GM19043 (cell line): ENCODE results near the gene PNPO.
"Not testable (repeated sequence)": the region's sequence is repeated elsewhere in the genome, so short reads cannot be mapped to it uniquely, and the experiment has no call there.

ENCODE experiments used
- ATAC-seq: cut with Tn5 transposase; IDR thresholded peaks from one replicate; pipeline ENCODE4 v1.9.1; 2021; ENCODE audit warnings: low read depth; ENCODE audit not compliant: unreplicated experiment

PNPO gene

DNA sequence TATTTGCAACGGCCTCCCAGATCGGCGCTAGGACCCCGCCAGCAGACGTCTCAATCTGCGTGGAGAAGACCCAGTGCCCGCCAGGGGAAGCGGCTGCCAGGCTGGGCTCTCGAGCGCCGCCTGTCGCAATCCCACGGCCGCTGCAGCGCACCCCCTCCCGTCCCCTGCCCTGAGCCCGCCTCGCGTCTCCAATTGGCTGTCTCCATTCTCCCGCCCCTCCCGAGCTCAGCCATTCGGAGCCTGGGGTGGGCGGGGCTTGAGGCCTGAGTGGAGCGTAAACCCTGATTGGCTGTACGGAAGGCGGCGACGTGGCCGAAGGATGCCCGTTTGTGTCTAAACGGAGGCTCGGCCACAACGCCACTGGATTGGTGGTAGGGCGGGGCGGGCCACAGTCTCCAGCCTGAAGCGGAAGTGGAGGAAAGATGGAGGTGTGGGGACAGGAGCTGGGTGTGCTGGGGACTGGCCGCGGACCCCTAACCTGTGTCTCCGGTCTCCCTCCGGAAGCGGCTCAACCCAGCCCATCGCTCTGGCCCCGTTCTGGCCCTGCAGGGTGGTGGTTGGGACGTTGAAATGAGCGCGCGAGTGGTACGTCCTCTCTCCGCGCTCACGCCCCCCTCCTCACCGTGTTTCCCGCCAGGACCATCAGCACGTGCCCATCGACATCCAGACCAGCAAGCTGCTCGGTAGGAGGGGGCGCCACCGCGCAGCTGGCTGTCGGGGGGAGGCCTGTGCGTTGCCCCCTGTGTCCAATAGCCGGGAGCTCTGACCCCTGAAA, 29.5 kb downstream of the PNPO start, which contains the start of gene CDK5RAP3:
Gene CDK5RAP3 (plus strand): TSS at position 389 of the 775 bp plus-strand sequence. CDS start 34 bp downstream, at position 423.
- peak; percentile 94 for ATAC-seq

DNA sequence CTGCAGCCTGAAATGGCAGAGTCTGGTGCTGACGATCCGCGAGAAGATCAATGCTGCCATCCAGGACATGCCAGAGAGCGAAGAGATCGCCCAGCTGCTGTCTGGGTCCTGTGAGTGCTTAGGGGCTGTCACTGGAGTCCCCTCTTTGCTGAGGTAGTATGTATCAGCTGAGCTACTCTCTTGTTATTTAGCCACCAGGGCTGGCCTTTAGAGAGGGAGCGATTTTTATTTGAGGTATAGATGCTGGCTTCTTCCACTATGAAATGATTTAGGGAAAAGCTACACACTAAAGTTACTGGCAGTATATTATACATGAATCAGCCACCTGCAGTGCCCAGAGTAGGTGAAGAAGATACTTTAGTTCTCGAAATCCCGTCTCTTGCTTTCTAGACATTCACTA, 32.2 kb downstream of the PNPO start:
- ATAC-seq = no peak

DNA sequence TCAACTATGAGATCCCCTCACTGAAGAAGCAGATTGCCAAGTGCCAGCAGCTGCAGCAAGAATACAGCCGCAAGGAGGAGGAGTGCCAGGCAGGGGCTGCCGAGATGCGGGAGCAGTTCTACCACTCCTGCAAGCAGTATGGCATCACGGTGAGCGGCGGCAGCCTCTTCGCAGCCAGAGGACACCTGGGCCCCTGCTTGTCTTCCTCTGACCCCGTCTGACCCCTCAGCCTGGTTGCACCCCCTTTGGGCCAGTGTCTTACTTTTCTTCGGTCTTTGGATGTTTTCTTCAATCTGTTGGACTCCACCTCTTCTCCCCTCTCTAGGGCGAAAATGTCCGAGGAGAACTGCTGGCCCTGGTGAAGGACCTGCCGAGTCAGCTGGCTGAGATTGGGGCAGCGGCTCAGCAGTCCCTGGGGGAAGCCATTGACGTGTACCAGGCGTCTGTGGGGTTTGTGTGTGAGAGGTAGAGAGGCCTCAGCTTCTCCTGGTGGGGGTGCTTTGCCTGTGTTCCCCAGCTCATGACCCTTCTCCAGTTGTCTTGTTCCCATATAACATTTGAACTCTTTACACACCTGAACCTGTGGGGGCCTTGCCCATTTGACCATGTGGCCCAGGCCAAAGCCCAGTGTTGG, 33.9 kb downstream of the PNPO start:
- no peak for ATAC-seq

DNA sequence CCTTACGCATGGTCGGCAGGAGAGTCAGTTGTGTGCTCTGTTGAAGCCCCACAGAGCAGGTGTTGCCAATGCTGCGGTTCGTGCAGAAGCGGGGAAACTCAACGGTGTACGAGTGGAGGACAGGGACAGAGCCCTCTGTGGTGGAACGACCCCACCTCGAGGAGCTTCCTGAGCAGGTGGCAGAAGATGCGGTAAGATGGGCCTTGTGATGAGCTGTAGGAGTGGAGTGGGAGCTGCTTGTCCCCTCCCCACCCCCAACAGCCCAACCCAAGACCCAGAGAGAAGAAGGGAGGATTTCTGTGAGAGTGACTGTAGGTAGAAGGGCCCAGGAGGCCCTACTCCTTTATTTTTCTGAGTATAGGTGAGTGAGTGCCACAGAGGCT, 34.4 kb downstream of the PNPO start:
- ATAC-seq = no peak

DNA sequence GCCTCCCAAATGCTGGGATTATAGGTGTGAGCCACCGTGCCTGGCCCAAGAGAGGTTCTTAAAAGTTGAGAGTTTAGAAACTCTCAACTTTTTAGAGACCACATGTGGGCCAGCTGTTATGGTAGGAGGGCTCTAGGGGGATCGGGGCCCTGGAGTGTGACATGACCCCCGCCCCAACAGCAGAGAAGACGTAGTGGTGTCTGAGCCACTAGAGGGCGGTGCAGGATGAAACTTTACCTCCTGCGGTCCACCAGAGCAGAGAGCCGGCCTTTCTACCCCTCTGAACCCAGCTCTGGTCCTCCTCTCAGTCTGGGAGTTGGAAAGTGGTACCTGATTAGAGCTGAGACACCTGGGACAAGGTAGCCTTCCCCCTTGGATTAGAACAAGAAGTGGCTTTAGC, 37.0 kb downstream of the PNPO start:
- ATAC-seq = no peak

DNA sequence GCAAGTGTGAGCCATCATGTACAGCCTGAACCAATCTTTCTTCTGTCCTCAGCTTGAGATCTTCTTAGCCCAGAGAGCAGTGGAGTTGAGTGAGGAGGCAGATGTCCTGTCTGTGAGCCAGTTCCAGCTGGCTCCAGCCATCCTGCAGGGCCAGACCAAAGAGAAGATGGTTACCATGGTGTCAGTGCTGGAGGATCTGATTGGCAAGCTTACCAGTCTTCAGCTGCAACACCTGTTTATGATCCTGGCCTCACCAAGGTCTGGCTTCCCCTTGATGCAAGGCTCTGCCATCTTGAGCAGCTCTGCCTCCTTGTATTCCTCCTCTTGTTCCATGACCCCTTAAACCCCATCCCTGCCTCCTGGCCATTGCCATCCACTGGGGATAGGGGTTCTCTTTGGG, 39.2 kb downstream of the PNPO start:
- no peak for ATAC-seq

DNA sequence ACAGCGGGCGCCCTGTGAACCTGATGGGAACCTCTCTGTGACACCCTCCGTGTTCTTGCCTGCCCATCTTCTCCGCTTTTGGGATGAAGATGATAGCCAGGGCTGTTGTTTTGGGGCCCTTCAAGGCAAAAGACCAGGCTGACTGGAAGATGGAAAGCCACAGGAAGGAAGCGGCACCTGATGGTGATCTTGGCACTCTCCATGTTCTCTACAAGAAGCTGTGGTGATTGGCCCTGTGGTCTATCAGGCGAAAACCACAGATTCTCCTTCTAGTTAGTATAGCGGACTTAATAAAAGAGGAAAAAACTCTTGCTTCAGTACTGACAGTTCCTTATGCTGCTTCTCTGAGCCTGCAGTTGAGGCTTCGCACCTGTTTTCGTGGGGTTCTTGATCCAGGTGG, 40.1 kb downstream of the PNPO start:
- no peak for ATAC-seq

DNA sequence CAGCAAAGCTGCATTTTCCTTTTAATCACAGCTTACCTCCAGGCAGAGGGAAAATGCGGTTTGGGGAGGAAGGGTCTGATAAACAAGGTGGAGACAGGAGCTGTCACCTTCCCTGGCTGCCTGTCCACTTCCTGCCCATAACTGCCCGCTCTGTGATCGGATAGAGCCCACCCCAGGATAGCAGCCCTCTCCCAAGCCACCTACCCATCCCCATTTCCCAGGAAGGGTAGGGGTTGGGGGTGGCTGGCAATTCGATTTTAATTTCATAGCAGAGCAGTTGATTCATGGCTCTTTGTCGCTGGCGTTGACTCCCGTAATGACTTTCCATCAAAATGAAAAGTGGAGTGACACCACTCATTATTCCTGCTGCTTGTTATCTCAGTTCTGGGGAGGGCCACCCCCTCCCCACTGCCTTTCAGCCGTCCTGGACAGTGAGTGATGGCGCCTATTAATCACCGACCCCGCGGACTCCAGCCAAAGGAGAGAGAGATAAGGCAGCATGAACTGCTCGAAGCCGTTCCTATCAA, 40.8 kb downstream of the PNPO start:
- no peak for ATAC-seq

DNA sequence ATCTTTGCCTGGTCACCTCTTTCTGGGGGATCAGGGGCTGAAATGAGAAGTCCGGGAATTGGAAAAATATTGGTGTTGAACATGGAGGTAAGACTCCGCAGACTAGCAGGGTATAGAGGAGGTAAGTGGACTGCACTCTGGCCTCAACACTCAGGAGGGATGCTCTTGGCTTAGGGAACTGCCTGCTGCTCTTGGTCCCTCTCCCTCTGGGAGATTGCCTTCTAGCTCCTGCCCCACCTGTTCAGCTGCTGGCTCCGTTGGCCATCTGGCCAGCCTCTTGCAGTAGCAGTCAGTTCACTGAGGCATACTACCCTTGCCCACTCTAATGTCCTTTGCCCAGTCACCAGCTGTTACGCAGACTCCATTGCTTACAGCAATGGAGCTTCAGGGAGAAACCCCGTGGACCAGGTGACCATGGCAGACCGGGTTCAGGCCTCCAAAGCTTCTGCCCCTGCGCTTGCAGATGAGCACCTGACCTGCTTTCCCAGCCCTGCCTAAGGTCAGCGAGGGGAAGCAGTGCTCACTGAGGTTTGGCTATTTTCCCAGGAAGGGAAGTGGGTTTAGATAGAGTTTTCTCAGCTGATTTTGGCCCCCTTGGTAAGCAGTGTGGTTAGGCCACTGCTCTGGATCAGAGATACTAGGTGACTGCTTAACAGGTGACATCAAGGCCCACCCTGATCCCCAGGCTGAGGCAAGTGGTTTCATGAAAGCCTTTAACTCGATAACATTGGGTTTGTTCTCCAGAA, 41.4 kb downstream of the PNPO start:
- no peak for ATAC-seq

DNA sequence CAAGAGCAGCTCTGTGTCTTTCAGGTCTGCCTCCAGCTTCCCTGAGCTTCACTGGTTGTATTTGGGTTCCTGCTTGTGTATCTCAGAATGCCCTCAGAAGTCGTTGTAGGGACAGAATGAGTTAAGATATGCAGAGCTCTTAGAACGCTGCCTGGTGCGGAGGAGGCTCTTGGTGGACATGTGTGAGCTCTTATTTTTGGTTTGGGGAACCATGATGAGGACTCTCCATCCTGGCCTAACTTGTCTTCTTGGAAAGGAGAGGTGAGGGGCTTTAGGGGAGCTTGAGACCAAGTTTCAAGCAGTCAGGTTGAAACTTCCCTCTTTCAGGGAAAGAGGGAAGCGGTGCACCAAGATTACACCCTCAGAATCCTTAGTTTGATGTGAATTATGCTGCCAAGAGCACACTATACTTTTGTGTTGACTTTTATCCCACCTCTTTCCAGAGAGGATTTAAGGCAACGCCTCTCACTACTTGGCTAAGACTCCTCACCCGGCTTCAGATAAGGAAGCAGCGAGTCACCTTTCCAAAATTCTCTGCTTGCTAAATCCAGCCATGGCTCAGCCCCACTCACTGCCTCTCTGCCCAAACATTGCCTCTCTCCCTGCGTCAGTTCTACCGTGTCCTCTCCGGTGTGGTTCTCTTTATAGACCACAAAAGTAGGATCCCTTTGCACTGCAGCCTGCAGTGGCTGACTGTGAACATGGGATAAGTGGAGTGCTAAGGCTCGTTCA, 42.3 kb downstream of the PNPO start:
- ATAC-seq = no peak

DNA sequence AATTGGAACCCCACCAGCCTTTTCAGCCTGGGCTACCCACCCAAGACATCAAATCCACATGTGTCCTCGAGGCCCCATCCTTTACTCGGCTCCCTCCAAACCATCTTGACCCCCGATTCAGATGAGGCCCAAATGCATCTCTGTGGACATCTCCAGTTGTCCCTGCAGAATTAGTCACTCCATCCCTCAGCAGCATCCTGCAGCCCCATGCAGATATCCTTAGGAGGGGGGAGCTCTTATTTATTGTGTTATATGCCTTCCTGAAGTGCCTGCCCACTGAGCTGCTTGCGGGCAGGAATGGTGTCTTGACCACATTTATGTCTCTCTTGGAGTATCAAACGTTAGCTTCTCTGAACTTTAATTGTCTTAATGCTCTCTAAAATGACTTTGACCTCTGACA, 45.1 kb downstream of the PNPO start:
- ATAC-seq = no peak

DNA sequence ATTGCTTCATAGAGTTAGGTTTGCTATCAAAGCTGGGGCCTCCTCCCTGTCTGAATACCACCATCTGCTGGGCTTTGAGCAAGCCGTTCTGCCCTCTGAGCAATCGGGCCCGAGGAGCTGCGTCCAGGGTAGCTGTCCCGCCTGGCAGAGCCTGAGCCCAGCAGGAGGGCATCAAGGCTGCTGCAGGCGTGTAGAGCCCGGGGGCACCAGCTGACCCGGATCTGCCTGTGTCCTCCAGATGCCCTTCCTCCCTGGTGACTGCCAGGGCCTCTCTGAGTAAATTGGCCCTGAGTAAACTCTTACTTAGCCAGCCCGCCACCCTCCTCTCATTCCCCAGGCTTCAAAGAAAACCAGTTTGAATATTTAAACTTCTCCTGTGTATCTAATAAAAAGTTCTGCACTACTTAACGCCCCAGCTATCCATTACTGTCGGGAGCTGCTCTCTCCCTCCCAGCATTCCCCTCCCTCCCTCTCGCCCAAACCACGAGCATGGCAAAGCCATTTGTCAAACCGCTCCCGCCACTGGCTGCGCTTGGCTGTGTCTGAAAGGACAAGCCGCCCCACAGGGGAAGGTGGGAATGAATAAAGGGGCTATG, 46.0 kb downstream of the PNPO start:
- ATAC-seq = no peak

DNA sequence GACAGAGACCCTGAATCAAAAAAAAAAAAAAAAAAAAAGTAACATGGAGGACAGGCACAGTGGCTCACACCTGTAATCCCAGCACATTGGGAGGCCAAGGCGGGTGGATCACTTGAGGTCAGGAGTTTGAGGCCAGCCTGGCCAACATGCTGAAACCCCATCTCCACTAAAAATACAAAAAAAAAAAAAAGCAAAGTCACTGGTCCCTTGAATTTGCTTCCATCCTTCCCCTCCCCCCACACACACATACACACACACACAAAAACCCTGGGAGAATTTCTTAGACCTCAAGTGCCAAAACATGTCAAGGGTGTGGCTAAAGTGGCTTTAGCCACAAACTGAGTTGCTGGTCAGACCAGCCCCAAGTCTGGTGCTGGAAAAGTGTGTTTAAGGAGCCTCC, 47.1 kb downstream of the PNPO start:
- ATAC-seq = not testable (repeated sequence)

DNA sequence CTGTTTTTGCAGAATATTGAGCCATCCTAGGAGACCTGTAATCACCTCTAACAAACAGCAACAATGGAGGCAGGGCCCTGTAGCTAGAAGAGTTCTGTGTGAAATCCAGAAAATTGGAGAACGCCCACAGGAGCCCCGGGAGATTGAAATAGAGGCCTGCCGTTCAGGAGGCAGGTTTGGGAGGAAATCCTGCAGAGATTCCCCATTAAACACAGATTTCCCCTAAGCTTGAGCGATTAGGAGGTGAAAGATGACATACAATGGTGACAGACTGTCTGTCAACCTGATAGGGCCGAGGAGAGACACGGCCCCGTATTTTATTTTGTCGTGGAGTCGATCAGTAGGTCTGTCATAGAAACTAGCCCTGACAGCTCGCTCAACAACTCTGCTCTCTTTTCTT, 47.8 kb downstream of the PNPO start:
- ATAC-seq = no peak

DNA sequence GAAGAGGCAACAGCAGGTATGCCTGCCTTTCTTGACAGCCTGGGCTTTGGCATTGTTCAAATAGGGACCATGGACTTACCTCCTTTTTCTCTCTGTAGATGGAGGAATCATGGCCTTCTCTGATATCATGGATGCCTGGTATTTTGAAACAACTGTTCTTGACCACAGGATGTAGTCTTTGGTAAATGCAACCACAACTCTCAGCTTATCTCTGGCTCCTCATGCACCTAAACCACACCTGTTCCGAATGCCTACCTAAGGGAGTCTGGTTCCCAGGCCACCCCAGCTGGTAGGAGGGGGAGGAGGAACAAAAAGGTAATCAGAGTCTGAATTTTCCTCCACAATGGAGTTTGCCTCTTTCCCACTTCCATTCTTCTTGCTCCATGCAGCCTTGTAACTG, 48.3 kb downstream of the PNPO start:
- ATAC-seq = no peak

DNA sequence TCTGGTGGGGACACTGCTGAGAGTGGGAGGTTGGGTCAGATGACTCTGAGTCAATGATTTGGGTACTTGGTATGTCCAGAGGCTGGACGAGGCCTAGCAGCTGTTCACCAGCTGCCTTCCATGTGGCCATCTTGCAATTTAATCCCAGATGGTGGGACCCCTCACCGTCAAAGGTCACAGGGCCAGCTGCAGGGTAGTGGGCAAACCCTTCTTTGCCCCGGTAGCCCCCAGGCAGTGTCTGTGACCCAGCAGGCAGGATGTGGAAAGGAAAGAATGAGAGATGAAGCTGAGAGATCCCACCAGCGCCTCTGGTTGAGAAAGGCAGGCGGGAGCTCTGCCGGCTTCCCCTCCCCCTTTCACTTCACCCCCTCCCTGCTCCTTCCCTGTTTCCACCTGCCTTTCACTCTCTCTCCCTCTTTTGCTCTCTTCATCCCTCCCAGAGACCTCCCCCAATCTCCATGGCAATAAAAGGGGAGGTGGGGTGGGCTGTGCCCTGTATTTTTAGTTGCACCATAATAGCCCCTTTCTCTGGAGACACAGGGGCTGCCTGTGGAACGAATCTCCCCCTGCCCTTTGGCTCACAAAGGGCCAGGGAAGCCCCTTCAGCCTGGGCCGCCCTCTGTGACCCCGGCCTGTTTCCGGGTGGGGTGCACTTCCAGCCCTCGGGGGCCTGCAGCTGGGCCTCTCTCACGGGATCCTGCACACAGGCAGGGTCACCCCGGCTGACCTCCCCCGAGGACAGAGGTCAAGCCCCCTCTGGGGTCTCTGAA, 49.8 kb downstream of the PNPO start:
- ATAC-seq = no peak

DNA sequence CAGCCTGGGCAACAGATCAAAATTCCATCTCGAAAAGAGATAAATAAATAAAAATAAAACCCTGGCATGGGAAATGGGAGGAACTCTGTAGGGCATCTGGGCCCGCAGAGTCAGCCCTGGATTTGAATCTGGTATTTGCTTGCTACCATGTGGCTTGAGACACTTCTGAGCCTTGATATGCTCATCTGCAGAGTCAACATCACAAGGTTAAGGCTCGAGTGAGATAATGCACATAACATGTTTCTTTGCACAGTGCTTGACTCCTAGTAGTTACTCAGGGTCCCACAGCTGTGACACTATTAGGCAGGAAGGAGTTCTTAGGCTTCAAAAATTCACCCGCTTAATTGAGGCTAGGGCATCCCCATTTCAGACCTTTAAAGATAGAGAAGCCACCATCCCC, 50.8 kb downstream of the PNPO start:
- ATAC-seq = no peak

DNA sequence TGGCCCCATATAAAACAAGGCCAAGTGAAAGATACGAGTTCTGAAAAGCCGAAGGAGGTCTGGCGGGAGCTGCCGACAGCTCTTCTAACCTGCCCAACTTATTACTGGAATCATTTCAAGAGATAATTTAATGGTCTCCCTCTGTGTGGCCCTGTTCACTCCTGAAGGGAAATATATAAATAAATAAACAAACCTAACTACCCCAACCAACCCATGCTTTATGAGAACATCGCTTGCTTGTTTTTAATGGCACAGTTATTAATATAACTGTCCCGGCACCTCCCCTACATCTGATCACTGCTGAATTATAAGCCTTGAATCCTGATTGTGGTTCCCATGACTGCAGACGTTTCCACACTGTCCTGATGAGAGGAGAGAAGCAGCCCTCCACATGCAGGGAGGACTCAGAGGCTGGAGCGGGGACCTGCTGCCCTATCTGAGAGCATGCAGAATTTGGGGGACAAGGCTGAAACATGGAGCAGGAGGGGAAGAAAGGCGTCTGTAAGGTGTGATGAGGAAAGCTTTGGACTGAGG, 51.7 kb downstream of the PNPO start:
- ATAC-seq = no peak

DNA sequence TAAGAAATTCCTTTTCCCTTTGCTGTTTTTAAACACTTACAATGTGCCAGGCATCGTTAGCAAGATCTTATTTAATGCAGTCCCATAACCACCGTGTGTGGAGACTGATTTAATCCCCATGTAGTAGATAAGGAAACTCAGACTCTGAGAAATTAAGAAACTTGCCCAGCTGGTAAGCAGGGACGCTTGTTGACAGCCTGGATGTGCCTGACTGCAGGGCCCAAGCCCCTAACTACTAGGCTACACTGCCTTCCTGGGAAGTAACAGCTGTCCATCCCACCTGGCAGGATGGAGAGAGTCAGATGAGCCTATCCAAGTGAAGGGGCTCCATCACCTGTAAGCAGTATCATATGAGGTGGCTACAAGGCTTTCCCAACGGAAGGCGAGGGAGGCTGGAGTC, 52.6 kb downstream of the PNPO start:
- no peak for ATAC-seq
